Stimulated activated CD4-positive, alpha-beta T cell treated with anti-CD3 and anti-CD28 coated beads, Interleukin-15, amount 100 ng/mL, for 1 hour (primary cell): ENCODE measurements around the gene DCAF4.

Experiments
- DNase-seq, 2 donors: peaks; one replicate each; pipeline ENCODE4 v3.0.0-alpha.2; 2020; ENCODE audit warnings: low read depth in 1 of 2, low spot score in 1 of 2

DCAF4 gene

GRCh38 chr14:72894323-72894622, 32.0 kb upstream of the DCAF4 start:
- DNase-seq: no peak

GRCh38 chr14:72894623-72895378, 31.5 kb upstream of the DCAF4 start:
- DNase-seq: no peak

- no peak for DNase-seq
These were observed 27.8 kb upstream of the DCAF4 start for GRCh38 chr14:72898448-72898847.

- DNase-seq: no peak
These were observed 24.9 kb upstream of the DCAF4 start for GRCh38 chr14:72901361-72901760.

GRCh38 chr14:72902801-72903530, 23.3 kb upstream of the DCAF4 start:
- DNase-seq: no peak

GRCh38 chr14:72903716-72904115, 22.5 kb upstream of the DCAF4 start:
- no peak for DNase-seq

GRCh38 chr14:72904218-72904617, 22.0 kb upstream of the DCAF4 start:
- DNase-seq: no peak

- DNase-seq: peak in 1 of 2 donors; percentile 29
These were observed 21.3 kb upstream of the DCAF4 start for GRCh38 chr14:72904840-72905561.

GRCh38 chr14:72906316-72906715, 19.9 kb upstream of the DCAF4 start:
- DNase-seq: no peak

GRCh38 chr14:72906879-72907278, 19.4 kb upstream of the DCAF4 start:
- DNase-seq: no peak

- DNase-seq: no peak
These were observed 18.4 kb upstream of the DCAF4 start for GRCh38 chr14:72907886-72908285.

- no peak for DNase-seq
These were observed 17.1 kb upstream of the DCAF4 start for GRCh38 chr14:72909163-72909562.

GRCh38 chr14:72913809-72914208, 12.5 kb upstream of the DCAF4 start:
- DNase-seq: no peak

GRCh38 chr14:72916174-72916573, 10.1 kb upstream of the DCAF4 start:
- no peak for DNase-seq

GRCh38 chr14:72917094-72917802, 9.0 kb upstream of the DCAF4 start:
- no peak for DNase-seq

GRCh38 chr14:72920008-72920407, 6.3 kb upstream of the DCAF4 start:
- no peak for DNase-seq

- no peak for DNase-seq
These were observed 4.9 kb upstream of the DCAF4 start for GRCh38 chr14:72921396-72921795.

- no peak for DNase-seq
These were observed 1.9 kb upstream of the DCAF4 start for GRCh38 chr14:72924337-72924736.

- DNase-seq: no peak
These were observed 999 bp upstream of the DCAF4 start for GRCh38 chr14:72925171-72925759.

GRCh38 chr14:72925815-72926291, 411 bp upstream of the DCAF4 start:
- no peak for DNase-seq

GRCh38 chr14:72928872-72929271, 2.6 kb downstream of the DCAF4 start:
- DNase-seq: no peak
